CD1c-positive myeloid dendritic cell (primary cell): ENCODE data around the gene KCNAB1.

ENCODE experiments used
- DNase-seq: peaks from one replicate; pipeline ENCODE4 v3.0.0-alpha.2; 2016; ENCODE audit errors: extremely low spot score

KCNAB1 gene

DNA sequence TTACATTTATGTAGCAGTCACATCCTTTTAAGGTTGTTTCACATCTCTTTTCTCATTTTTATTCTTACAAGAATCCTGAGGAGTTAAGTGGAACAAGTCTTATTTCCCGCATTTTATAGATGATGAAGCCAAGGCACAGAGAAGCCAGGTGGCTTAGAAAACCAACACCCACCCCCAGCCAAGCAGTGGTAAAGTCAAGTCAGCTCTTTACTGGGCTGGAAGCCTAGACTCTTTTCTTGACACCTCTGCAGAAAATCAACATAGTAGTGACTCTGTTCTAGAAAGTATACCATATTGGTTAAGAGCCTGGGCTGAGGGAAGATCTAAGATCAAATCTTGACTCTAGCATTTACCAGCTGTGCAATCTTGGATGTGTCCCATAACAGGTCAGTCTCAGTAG is 195.7 kb downstream of the KCNAB1 start:
- DNase-seq = no peak

DNA sequence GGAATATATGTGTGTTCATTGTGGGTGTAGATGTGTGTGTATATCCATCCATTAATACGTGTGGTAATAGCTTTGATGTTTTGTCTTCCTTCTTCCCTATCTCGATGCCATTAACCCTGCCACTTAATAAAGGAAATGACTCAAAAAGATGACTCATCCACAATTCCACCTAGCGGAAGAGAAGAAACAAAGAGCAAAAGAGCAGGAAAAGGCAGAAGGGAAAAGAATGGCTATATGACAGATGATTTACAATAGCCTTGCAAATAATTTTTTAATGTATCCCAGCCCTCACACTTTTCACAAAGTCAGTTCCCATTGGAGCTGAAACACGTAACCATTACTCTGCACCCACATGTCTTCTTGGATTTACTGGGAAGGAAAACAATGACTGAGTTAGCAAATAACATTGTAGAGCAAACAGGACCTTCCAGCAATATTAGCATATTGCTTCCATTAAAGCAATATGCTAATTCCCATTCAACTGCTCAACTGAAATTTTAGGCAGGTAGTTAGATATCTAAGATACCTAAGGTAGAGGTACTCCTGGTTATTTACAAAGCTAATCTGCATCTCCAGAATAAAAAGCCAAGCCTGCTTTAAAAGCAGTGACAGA is 197.2 kb downstream of the KCNAB1 start:
- peak; percentile 21 for DNase-seq

DNA sequence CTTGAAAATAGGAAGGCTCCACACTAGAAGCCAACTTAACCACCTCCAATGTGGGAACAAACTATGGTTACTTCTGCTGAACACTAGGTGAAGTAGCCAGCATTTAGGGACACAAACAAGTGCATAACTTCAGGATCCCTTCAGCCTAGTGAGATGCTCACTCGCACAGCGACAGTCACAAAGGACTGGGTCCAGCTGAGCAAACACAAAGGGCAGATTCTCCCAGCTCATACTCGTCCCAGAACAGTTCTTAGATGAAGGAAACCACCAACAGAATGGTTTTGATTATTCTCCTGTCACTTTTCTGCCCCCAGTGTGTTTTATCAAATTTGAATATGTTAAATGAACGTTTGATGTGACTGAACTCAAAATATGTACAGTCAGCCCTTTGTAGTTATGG is 201.6 kb downstream of the KCNAB1 start:
- no peak for DNase-seq

DNA sequence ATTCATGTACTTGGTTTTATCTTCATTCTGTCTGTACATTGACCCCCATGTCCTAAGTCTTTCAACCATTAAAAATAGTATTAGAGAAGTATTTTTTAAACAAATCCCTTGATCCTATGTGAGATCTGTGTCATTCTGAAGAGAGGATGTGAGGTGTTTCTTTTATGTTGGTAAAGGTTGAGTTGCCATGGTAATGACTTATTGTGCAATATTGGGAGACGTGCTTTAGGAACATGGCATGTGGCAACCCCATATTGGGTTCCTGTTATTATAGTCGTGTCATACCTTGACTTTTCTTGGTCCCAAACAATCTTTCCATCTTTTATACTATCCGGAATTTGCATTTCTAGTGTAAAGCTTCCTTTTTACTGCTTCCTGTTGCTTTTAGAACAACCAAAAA is 203.1 kb downstream of the KCNAB1 start:
- peak; percentile 43 for DNase-seq

DNA sequence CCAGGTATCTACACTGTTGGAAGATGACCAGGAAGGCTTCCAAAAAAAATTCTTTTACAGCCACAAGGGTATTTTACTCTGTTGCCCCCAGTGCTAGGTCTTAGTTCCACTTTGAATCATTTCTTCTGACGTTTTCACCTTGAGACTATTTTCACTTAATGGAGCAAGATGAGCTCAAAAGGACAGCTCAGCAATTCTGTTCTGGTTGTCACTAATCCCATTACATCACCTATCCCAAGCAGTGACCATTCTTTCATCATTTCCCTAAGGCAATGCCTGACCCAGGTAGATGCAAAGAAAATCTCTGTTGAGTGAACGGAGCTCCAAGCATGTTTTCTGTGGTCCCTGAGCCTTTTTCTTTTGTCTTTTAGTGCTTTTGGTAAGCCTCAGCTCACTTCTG is 210.0 kb downstream of the KCNAB1 start:
- DNase-seq = no peak

DNA sequence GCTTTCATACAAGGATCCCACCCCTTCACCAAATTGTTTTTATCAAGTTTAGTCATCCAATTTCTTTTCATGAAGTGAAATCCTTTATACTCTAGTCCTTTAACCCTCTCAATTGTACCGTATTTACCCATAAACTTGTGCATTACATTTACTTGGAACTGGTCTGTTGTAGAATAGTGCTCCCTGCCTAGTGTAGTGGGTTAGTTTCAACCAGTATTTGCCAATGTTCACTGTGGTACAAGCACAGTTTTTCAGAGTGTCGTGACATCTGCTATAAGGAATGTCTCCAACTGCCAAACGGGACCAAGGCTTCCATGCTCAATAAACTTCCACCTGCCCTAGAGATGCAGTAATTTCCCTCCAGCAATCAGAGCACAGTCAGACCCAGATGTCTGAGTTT is 211.9 kb downstream of the KCNAB1 start:
- no peak for DNase-seq

DNA sequence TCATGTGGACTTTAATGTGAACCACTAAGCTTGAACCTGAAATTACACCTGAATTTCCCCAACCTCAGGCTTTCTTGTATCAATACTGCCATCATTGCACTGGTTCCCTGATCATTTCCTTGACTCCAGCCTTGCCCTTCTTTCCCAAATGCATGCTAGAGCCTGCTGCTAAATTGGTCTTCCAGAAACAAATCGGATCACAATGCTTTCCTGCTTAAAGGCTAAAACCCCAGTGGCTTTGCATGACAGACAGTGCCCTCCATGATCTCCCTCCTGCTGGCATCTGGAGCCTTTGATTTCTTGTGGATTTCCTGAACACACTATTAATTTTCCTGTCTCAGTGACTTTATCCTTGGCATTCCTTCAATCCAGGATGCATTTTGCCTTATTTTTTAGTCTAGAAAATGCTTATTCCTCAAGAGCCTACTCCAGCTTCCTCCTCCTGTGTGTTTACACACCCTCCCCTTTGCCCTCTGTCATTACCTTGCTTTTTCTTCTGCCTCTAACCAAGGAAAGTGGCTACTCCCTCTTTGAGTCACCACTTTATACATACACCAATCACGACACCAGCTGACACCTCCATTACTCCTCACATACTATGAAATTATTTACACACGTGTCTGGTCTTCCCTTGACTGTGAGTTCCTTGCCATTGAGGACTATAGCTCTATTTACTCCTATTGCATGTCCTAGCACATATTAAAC is 214.6 kb downstream of the KCNAB1 start:
- no peak for DNase-seq

DNA sequence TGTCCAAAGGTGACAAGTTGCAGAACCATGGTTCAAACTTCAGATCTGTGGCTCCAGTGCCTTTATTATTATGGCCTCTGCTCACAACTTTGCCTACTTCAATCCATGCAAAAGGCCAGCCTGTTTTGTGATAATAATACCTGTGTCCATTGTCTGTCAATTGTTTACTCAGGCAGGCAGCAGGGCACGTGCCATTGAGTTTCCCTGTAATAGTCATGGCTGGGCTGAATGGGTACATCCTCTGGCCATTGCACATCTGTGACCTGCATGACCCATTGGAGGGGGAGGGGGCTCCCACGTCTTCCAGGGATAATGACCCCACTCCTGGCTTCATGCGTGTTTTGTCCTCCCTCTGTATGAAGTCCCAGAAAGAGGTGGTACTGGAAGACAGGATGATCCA is 219.1 kb downstream of the KCNAB1 start:
- DNase-seq = no peak

DNA sequence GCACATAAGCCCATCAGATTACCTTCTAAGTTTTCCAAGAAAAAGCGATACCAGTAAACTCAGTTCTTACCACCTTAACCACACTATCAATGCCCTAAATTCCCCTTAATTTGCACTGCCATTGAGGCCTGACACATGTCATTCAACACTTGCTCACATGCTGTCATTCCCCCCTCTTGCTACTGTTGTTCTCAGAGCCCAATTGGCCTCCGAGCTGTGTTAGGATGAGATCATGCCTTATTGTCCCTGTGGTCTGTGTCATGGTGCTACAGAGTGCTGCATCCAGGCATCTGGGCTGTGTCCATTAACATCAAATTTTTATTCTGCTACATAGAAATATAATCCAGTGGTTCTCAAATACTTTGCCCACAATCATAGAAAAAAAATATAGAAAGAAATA is 221.0 kb downstream of the KCNAB1 start:
- no peak for DNase-seq

DNA sequence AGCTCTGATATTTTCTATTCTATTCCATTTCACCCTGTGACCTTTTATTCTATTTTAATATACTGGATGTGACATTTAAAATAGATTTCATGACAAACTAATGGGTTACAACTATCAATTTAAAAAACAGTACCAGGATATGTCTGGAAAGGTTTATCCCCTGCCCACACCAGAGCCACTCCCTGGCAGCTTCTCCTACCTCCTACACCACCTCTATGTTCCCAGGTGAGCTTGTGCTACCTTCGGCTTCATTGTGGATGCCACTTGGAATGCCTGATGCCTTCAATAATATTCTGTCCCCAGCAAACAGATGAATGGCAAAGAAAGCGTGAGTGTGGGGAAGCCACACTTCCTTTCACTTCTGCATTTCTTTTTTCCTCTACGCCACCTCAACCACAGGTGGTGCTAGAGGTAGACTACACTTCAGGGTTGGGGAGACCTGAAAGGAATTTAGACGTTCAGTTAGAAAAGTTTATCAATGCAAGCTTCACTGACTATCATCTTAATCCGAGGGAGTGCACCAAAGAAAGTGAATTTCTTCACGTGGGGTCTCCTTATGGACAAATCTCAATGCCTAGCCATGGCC is 221.5 kb downstream of the KCNAB1 start:
- DNase-seq = no peak

DNA sequence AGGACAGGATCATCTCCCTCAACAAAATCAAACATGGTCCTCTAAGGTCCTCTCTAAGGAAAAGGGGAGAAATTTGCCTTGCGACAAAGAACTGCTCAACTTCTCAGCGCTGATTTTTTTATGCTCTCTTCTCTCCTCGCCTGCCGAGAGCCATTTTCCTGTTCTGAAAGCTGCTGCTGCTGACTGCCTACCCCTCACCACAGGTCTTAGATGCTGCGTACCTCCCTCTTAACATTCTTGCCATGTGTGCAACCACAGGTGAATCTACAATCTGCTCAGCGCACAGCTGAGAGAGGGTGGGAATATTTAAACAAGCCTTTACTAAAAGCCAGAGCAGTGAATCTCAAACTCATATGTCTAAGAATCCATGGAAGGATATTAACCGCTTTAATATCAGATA is 223.8 kb downstream of the KCNAB1 start:
- no peak for DNase-seq

DNA sequence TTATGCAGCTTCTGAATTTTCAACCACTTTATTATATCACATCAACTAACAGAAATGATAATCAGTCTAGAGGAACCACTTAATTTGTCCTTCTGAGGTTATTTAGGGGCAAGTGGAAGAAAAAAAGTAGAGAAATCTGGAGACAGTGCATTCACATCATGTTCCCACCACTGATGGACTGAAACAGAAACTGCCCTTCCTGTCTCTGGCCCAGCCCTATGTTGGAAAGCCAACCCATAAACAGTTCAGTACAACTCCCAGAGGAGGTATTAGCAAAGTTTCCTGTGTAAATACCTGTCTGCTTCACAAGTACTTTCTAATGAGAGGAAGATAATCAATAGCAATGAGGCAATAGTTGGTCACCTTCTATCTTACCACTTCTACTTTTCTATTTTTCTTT is 228.7 kb downstream of the KCNAB1 start:
- no peak for DNase-seq

DNA sequence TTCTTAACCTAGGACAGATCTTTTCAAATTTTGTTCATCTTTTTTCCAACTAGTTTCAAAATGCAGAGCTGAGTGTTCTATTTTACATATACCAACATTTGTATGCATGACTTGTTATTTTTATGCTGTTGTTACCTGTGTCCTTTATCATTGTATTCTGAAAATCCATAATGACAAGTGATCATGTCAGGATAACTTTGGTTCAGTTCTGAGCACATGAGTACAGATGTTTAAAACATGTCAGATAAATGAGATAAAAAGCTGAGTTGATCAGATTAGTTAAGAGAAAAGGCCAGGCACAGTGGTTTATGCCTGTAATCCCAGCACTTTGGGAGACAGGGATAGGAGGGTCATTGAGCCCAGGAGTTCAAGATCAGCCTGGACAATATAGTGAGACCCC is 229.6 kb downstream of the KCNAB1 start:
- DNase-seq = no peak

DNA sequence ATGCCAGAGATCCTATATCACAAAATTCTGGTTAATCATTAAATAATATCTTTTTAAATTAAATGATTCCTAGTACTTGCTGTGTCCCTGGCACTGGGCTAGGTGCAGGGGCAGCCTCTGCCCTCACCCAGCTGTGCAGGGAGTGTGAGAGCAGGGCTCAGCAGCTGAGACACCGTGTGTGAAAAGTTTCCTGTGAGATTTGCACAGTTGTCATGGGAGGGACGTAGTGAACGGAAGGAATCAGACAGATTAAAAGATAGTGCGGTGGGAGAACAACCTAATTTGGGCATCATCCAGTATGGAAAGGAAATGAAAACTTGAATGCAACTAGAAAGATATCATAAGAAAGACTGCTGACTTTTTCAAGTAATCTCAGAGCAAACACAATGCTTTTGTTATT is 230.4 kb downstream of the KCNAB1 start:
- no peak for DNase-seq

DNA sequence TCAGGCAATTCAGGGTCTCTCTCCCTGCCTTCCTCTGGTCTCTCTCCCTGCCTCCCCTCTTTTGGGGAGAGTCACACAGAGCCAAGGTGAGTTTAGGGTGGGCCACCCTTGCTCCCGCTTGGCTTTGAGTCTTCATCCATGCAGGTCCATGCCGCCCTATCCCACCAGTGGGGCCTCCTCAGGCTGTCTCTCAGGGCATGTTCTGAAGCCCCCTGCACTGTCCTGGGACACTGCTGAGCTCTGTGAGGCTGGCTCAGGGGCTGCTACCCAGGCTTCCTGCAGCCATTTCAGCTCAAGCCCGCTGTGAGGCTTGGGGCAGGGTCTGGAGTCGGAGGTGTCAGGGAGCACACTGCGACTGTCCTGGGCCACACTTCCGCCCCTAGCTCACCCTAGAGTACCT is 231.4 kb downstream of the KCNAB1 start:
- DNase-seq = no peak

DNA sequence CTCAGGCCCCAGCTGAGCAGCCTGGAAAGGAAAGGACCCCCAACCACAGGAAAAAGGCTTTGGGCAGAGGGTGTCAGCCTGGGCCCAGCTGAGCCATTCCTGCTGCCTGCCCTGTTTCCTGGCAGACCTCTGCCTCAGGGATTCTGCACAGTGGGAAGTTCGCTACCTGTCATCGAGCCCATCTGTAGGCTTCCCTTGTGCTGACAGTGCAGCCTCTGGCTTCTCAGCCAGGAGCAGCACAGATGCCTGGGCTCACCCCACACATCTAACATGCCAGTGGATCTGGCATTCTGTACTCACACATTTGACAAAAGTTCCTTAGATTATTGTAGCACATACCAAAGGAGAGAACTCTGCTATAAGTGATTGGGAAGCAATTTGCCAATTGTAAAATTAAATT is 232.3 kb downstream of the KCNAB1 start:
- no peak for DNase-seq

DNA sequence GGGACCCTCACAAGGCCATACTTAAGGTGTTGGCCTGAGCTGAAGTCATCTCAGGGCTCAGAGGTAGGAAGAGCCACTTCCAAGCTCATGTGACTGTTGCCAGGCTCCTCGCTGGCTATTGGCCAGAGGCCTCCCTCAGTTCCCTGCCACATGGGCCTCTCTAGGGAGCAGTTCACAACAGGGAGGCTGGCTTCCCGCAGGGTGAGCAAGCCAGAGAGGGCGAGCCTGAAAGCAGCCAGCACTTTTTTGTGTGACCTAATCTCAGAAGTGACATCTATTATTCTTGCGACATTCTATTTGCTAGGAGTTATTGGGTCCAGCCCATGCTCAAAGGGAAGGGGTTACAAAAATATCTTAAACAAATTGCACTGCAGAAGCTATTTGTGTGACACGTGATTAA is 233.2 kb downstream of the KCNAB1 start:
- no peak for DNase-seq

DNA sequence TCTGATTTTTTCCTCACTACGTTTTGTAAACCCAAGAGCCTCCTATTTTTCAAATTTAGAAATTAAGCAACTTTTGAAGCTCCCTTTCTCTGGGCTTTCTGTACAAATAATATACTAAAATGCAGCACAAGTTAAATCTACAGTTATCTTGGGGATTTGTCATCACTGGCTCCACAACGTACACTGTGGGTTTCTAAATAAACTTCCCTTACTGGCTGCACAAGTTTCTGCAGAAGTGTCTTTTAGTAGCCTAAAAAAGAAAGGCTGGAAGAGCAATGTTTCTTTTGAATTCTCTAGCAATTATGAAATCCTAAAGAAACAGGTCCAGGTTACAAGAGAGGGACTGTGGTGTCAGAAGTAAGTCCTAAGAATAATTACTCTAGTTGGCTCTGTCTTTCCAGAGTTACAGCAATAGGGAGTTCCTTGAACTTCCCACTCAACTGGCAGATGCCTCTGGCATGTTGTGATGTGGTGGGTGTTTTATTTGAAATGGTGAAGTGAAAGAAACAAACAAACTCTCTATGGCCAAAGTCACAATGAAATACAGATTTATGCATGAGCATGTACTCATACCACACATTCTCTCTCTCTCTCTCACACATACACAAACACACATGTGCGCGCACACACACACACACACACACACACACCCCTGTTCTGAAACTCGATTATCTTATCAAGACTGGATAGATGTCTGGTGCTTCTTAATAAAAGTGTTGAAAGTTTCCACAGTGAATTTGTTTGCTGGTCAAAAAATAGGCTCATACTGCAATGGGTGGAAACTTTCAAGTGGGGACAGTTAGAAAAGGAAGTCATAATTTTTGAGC is 236.4 kb downstream of the KCNAB1 start:
- DNase-seq = peak; percentile 40

DNA sequence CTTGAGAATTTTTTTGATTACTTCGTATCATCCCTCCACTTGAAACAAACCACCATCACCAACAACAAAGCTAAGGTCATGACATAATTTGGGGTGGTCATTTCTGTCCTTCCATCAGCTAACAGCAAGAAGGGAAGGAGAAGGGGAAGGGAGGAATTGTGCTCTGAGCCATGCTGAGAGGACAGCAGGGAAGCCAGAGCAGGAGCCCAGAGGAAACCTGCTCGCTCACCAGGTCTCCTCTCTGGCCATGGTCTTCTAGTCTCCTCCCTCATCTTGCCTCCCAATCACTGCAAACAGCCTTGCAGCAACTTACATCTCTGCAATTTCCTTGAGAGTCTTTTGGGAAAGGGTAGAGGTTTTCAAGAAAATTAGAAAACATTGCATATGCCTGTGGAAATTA is 237.9 kb downstream of the KCNAB1 start:
- DNase-seq = no peak

DNA sequence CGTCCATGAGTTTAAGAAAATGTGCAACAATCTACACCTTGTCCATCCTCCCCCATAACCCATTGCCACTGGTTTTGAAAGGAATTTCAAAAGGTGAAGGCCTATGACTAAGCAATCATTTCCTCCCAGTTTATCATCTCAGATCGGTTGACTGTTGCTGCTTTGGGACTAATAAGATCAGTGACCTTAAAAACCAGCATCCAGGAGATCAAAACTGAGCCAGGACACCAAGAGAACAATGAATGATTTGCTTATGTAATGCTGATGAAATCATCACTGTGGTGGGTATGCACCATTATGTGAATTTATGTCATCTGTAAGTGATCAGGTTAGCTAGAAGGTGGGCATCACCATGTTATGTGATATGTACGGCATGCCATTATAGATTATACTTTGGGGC is 239.0 kb downstream of the KCNAB1 start:
- DNase-seq = no peak

DNA sequence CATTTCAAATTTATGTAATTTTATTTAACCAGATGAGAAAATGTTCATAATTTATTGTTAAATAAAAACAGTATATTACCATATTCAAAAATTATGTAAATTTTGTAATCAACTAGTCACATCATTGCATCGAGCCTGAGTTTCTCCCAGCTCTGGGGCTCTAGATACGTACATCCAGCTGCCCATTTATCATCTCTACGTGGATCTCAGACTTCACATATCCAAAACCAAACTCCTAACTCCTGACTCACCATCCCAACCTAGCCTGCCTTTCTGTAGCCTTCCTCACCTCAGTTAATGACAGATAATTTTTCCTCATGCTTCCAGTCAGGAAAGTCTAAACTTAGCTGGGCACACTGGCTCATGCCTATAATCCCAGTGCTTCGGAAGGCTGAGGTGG is 239.7 kb downstream of the KCNAB1 start:
- DNase-seq = no peak

DNA sequence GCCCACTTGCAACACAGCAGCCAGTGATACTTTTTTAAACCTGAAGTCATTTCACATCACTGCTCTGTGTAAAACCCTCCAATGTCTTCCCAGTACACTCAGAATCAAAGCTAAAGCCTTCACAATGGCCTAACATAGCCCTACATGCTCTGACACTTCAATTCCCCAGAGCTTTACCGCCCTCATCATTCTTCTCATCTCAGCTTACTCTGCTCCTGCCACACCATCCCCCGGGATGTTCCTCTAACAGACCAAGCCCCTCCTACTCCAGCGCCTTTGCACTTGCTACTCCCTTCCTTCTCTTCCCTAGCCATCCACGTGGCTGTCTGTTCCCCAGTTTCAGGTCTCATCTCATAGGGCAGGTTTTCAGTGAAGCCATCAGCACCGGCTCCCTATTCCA is 240.6 kb downstream of the KCNAB1 start:
- no peak for DNase-seq

DNA sequence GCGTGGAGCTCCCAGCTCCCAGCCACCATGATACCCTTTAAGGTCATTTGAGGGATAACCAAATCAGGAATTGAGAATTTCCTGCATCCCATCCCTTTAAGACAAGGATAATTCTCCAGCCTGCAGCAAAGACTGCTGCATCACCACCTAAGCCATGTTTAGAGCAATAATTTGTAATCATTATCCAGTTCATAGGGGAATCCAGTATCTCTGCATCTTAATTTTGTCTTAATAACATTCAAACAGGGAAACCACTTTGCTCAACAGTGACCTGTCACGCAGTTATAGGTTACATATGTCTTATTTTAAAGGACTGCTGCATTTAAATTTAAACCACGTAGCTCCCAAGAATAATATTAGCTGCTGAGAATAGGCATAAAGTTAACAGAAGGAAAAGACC is 246.2 kb downstream of the KCNAB1 start:
- DNase-seq = no peak
